Measurements from ENCODE around the gene FKBP2.

- no peak for TF ChIP-seq GATA3 (IDR thresholded peaks at IDR 0.05; ENCODE audit: low read depth, low read length)
- TF ChIP-seq GATA2 (IDR thresholded peaks at IDR 0.05; ENCODE audit: low read depth, low read length), result no peak
Observed at GRCh38 chr11:64229090-64229743, 11.7 kb upstream of the FKBP2 start.
